HUDEP-2 (cell line): ENCODE measurements around the gene PET117.
A peak's percentile ranks its signal among the peaks of the same experiment; 100 is the strongest.
"Not testable (repeated sequence)": the region's sequence is repeated elsewhere in the genome, so short reads cannot be mapped to it uniquely, and the experiment has no call there.

Source experiments
- DNase-seq, 76 experiments: peaks; one replicate each; lab custom pipeline; 2025; ENCODE audit not compliant: unreplicated experiment in 76 of 76; lab: John Stamatoyannopoulos, UW

PET117 gene

DNA sequence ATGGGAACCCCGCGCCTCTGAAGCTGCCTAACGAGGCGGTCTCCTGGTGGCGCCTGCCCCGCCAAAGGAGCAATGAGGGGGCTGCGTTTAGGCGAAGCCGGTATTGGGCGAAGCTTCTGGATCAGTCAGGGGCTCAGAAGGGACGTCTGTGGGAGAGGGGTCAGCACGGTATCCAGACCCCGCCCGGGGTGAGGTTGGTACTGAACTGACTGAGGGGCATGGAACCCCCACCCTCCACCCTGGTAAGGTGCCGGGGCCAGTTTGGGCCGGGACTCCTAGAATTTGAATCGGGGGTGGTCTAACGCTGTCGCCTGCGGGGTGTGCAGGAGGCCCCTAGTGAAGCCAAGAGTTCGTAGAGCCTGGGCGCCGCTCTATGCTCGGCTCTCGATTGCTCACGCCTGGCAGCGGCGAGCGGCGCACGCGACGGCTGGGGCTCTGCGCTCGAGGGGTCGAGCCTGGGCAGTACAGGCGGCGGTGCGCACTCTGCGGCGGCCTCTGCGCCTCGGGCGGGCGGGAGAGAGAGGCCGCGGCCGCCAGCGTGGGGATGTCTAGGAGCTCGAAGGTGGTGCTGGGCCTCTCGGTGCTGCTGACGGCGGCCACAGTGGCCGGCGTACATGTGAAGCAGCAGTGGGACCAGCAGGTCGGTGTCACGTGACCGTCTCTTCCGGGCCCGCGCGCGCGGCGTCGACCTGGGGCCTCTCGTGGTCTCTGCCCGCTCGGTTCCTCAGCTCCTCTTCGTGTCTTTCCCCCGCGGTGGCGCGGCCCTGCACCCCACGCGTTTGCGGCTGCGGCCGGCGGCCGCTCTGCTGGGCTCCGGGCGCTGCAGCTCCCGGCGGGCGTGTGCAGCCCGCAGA is at the start of gene PET117, which contains the start of gene KAT14:
Gene PET117 (plus strand): TSS at position 452 of the 854 bp plus-strand sequence. CDS start 93 bp downstream, at position 545.
Gene KAT14 (plus strand): TSS at position 452 of the 854 bp plus-strand sequence. CDS start 4,798 bp downstream, outside the sequence.
- DNase-seq = peak in 75 of 76 experiments; percentile 34 to 89 (median 80)

DNA sequence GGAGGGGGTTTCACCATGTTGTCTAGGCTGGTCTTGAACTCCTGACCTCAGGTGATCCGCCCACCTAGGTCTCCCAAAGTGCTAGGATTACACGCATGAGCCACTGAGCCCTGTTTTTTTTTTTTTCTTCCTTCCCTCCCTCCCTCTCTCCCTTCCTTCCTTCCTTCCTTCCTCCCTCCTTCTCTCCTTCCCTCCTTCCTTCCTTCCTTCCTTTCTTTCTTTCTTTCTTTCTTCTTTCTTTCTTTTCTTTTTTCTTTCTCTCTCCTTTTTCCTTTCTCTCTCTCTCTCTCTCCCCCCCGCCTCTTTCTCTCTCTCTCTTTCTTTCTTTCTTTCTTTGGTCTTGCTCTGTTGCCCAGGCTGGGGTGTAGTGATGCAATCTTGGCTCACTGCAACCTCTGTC is 49.4 kb upstream of the PET117 start:
- not testable (repeated sequence) for DNase-seq

DNA sequence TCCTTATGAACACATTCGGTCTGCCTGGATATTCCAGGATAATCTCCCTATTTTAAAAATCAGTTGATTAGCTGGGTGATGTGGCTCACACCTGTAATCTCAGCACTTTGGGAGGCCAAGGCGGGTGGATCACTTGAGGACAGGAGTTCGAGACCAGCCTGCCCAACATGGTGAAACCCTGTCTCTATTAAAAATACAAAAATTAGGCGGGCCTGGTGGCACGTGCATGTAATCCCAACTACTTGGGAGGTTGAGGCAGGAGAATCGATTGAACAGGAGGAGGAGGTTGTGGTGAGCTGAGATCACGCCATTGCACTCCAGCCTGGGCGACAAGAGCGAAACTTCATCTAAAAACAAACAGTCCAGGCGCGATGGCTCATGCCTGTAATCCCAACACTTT is 48.8 kb upstream of the PET117 start:
- not testable (repeated sequence) for DNase-seq

DNA sequence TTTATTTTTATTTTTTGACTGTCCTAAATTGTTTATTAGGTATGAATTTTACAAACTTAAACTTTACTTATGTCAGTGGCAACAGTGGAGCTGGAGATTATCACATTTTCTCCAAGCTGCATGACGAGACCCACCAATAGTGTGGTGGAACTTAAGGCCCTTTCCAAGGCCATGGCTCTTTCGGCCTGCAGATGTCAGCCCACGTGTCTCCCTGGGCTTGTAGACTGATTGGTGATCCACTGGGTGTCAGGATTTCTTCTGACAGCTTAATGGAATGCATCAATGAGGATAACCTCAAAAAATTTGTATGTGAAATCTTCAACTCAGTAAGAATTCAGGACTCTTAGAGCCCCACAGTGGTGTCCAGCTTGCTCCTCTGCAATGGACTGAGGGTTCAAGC is 47.6 kb upstream of the PET117 start:
- DNase-seq = peak in 2 of 76 experiments; percentile 1 to 12

DNA sequence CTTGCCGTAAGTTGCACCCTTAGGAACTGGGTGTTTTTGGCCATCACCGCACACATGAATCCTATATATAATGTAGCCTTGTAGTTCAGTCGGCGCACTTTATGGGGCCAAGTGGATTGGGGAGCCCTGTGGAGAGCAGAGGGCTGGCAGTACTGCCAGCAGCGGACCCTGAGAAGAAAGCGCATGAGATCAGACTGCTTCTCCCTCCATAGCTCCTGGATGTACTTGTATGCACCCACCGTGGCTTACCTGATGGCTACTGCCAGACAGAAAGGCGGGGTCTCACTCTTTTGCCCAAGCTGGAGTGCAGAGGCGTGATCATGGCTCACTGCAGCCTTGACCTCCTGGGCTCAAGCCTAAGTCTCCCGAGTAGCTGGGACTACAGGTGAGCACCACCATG is 47.2 kb upstream of the PET117 start:
- DNase-seq = no peak

GRCh38 chr20:18091623-18092022 is 46.0 kb upstream of the PET117 start:
- DNase-seq = no peak

DNA sequence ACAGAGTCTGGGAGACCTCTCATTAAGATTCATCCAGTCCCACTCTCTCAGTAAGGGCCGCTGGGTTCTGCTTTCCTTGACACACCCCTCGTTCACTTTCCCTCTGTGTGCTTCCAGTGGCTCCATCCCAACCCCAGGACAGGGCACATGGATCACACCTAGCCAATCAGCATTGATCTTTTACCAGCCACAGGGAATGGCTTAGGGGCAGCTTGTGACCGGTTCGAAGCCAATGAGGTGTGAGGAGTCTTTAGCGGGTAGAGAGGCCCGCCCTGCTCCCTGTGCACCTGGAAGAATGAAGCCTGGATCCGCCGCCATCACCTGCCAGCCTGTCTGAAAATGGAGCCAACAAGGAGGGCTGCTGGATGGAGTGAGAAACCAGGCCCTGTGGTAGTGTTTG is 44.8 kb upstream of the PET117 start:
- DNase-seq = no peak

DNA sequence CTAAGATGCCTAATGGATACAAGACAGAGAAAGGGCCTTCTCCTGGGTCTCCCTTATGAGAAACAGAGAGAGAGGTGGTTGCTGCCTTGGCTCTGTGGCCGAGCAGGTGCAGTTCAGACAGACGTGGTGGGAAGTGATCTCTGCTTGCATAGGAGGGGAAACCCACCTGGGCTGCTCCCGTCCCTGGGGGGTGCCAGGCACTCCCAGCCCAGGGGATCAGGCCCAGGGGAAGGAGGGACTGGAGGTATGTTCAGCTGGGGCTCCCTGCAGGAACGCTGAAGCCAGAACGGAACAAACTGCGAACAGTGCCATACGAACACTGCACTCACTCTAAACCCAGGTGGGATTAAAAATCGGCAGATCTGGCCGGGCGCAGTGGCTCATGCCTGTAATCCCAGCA is 44.3 kb upstream of the PET117 start:
- no peak for DNase-seq

DNA sequence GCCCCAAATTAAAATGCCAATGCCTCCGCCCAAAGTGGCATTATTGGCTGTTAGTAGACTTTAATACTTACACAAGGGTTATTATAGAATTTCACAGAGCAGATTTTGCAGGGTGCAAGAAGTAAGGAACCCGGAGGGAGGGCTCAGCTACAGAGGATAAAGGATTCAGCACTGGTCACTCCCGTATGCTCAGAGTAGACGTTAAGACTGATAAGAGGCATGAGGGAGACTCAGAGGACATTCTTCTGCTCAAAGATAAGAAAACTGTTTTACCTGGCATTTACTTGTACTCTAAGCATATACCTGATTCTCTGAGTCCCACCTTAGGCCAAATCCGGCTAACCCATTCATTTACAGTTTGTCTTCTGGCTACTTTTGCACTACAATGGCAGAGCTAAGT is 43.5 kb upstream of the PET117 start:
- no peak for DNase-seq

GRCh38 chr20:18100569-18100968 is 37.1 kb upstream of the PET117 start:
- DNase-seq = not testable (repeated sequence)

DNA sequence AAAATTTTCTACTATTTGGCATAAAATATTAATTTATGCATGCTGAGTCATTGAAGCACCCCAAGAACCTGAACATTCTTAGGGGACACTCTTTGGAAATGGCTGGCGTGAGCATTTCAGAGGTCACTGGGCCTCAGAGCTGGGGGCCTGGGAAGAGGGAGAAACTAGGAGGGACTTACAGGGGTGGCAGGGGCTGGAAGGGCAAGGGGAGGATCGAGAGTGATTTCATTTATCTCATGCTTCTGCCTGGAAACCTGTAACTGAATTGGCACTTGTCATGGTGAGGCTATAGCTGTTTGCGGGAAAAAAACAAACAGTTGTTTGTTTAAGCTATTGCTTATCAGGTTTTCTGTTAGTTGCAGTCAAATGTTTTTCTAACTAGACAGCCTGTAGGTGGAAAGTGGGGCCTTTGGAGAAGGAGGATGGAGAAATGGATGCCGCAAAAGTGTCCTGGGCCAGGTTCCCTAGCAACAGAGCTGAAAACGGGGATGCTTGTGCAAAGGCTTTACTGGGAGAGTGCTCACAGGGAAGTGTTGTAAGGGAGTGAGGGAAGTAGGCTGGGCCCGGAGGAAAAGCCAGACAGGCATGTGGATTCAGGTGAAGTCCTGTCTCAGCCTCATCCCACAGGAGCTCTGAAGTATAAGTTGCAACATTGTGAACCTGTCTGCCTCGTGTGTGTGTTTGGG is 36.4 kb upstream of the PET117 start:
- no peak for DNase-seq

DNA sequence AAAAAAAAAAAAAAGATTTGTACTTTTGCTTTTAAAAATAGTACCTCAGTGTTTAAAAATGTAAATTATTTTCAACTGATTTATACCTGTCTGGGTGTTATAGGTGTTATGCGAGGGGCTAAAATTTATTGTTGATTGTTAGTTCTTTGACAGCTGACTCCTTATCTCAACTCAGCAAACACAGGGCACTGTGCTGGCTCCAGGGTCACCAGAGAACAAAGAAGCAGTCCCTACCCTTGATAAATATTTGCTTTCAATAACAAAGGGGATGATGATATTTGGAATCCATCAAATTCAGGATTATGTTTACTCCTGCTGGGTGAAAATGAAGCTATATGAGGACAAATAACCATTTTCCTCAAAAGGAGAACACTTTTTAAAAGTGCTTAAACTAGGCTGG is 34.2 kb upstream of the PET117 start:
- DNase-seq = no peak

GRCh38 chr20:18108326-18108725 is 29.3 kb upstream of the PET117 start:
- DNase-seq = no peak

DNA sequence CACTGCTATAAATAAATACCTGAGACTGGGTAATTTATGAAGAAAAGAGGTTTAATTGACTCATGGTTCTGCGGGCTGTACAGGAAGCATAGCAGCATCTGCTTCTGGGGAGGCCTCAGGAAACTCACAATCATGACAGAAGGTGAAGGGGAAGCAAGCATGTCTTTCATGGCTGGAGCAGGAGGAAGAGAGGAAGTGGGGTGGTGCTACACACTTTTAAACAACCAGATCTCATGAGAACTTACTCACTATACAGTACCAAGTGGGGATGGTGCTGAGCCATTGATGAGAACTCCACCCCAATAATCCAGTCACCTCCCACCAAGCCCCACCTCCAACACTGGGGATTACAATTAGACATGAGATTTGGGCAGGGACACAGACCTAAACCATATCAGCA is 9.1 kb upstream of the PET117 start:
- not testable (repeated sequence) for DNase-seq

DNA sequence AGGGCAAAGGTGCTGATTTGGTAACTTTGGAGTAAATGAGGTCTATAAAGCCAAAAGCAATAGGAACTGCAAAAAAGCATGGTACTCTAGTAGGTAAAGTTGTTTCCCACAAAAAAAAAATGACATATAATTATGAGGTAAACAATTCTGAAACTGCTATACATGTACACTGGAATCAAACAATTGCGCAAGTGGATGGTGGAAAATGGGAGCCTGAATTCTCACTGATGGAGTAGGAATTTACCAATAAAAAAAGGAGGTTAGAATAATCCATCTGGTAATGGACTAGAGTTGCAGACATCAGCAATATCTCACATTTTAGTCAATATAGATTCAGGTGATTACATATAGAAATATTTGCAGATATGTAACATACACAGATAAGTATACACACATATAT is 5.0 kb upstream of the PET117 start:
- DNase-seq = no peak

DNA sequence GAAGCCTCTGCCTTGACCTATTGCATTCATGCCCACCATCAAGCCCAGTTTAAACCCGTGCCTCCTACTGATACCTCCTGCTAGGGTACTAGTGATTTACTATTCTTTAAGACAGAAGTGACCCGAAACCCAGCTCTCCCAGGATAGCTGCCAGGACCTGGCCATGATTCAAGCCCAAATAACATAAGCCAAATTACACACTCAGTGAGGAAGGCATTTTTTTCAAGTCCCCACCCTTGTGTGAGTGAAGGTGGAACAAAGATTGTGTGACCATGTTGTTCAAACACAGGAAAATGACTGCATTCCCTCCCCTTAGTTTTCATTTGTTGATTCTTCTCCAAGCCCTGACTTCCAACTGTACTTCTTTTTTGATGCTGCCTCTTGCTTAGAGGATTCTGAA is 3.7 kb upstream of the PET117 start:
- DNase-seq = peak in 3 of 76 experiments; percentile 10 to 21 (median 16)

- peak in 3 of 76 experiments; percentile 13 to 34 (median 25) for DNase-seq
Measured at GRCh38 chr20:18138266-18138582, 561 bp downstream of the PET117 start.

DNA sequence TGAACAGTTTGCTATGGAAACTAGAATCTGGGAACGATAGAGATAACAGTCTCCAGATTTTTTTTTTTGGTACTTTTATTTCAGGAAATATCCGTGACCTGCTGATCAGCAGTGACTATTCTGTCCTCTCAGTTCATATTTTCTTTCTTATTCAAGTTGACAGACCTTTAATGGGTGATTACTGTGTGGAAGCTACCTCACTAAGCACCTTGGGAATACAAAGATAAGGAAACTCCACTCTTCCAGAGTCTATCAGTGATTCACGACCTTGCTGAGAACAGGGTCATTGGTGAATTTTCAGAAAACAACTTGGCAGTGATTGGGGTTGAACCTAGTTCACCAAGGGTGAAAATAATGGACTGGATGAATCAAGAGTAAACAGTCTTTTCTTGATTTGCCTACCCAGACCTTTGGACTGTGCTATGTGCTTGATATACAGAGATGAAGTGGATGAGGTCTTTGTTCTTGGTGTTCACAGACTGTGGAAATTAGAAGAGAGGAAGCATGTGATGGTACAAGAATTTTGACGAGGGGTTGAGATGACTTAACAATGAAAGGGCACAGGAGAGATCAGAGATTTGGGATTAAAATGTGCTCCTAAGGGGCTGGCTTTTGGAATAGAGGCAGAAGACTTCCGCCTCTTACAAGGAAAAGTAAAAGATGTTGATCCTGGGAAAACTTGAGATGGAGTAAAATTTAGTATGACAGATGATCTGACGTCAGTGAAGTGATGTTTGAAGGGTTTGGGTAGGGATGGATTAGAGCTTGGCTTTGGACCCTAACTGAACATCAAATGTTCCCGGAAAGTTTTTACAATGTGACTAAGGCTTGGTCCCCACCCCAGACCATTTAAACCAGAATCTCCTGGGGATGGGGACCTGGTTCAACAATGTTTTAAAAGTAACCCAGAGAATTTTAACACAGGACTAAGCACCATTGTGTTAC is 1.2 kb downstream of the PET117 start:
- no peak for DNase-seq

DNA sequence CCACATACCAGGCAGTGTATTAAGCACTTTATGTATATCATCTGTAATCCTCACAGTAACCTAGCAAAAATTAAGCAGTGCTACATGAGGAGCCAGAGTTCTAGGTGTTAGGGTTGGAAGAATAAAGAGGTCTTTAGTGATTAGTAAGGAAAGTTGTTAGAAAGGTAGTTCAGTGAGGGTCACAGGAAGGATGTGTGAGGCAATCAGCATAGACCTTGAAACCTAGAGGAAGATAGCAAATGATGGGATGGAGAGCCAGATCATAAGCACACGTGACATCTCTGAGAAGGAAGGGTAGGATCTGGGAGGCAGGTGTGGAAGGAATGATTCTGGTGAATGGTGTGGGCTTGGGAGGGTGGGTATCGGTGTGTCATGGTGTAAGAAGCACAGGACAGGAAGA is 2.2 kb downstream of the PET117 start:
- no peak for DNase-seq

DNA sequence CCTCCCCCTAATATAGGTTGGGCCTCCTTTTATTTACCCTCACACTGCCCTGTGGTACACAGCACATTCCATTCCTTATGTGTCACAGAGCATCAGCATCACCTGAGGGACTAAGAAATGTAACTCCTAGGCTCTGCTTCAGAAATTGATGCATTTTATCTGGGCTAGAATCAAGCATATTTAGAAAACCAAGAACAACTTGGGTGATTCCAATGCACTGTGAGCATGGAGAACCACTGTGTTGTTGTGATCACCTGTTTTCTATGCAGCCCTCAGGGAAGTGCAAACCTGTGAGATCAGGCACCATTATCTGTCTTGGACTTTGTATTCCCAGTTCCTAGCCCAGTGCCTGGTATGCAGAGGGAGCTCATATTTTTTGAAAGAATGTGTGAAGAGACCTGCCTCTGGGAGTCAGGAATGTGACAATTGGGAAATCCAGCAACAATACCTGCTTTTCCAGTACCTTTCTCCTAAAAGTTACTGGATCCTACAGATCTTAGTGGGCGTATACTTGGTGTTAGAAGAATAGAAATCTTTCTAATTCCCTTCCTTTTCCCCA is 7.0 kb downstream of the PET117 start:
- DNase-seq = no peak

DNA sequence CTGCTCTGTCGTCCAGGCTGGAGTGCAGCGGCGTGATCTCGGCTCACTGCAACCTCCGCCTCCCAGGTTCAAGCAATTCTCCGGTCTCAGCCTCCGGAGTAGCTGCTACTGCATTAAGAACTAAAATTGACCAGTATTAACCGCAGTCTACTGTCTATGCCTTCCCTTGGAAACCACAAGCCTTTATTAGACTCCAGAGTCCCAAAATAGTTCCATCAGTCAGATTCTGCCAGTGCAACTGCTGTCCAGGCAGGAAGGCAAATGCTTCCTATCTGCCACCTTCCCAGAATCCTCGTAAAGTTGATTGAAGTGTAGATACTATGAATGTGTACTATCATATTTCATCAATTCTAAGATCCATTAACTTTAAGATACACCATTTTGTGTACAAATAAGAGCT is 16.7 kb downstream of the PET117 start:
- DNase-seq = no peak
